ENCODE measurements around the gene SDC1. TPM values are rescaled to one million over a fixed set of nuclear protein-coding genes. Genes with fewer than 3 reads are reported as not detected.

SDC1 gene
- polyA plus RNA-seq, 1 of the 3 experiments (the other 2 are of a cell fraction) = 122 TPM

- TF ChIP-seq USF1 (IDR thresholded peaks at IDR 0.05; ENCODE audit: borderline replicate concordance, low read depth) (no peak), ZBTB33 (IDR thresholded peaks at IDR 0.05; ENCODE audit: borderline replicate concordance, low read depth) (no peak), RXRA (IDR thresholded peaks at IDR 0.05; ENCODE audit: borderline replicate concordance, low read depth) (no peak)
Measured at GRCh38 chr2:20179466-20179754, 45.5 kb downstream of the SDC1 start (continued).

- DNase-seq = peak; percentile 10
- ChIA-PET POLR2A (no interaction called here), CTCF (interaction anchor here (0.8 to 2.2 kb wide), 4 partner anchors 10 to 168 kb away, joined by 3 to 7 read pairs (median 4); no protein-coding TSS in a partner anchor)
- H3K9me2 ChIP-seq = no peaks in the 10 kb centered on the region
- H3K4me1 ChIP-seq (ENCODE audit: control insufficient read depth in 1 of 2, insufficient read depth in 2 of 2, low read depth in 1 of 2, low read length in 1 of 2) = peaks cover 7 to 10% of the 10 kb centered on the region in 2 experiments; a peak in 2 of 4 replicates
- TF ChIP-seq SMC3 (IDR thresholded peaks at IDR 0.05; ENCODE audit: low read depth, low read length) = no peak
- no peak for TF ChIP-seq TEAD4 (IDR thresholded peaks at IDR 0.05; ENCODE audit: borderline replicate concordance, insufficient read depth)
- TF ChIP-seq TAF1 (IDR thresholded peaks at IDR 0.05; ENCODE audit: borderline replicate concordance, low read depth, low read length) = no peak
- TF ChIP-seq ELF1 (IDR thresholded peaks at IDR 0.05) = no peak
- TF ChIP-seq GABPA (IDR thresholded peaks at IDR 0.05; ENCODE audit: low read depth) = no peak
- TF ChIP-seq CHD2 (IDR thresholded peaks at IDR 0.05; ENCODE audit: low read length, partially characterized antibody) = no peak
- TF ChIP-seq MXI1 (IDR thresholded peaks at IDR 0.05; ENCODE audit: low read depth, low read length) = no peak
- TF ChIP-seq MEF2A (IDR thresholded peaks at IDR 0.05; ENCODE audit: borderline replicate concordance, low read depth) = no peak
- TF ChIP-seq FOXM1 (IDR thresholded peaks at IDR 0.05; ENCODE audit: low read depth) = no peak
- TF ChIP-seq USF2 (IDR thresholded peaks at IDR 0.05; ENCODE audit: borderline replicate concordance, low read depth, low read length) = no peak
- no peak for TF ChIP-seq YY1 (IDR thresholded peaks at IDR 0.05; ENCODE audit: low read depth)
- no peak for TF ChIP-seq NRF1 (IDR thresholded peaks at IDR 0.05; ENCODE audit: low read depth, low read length)
- no peak for TF ChIP-seq FOSL2 (IDR thresholded peaks at IDR 0.05; ENCODE audit: borderline replicate concordance, low read depth)
- TF ChIP-seq RAD21 (IDR thresholded peaks at IDR 0.05; ENCODE audit: low read length) = no peak
- no peak for TF ChIP-seq SIN3A (IDR thresholded peaks at IDR 0.05; ENCODE audit: borderline replicate concordance, low read depth, low read length)
- no peak for TF ChIP-seq PBX3 (IDR thresholded peaks at IDR 0.05)
- no peak for TF ChIP-seq POLR2AphosphoS5 (IDR thresholded peaks at IDR 0.05; ENCODE audit: low read depth, low read length)
- no peaks in the 10 kb centered on the region for H3K27me3 ChIP-seq (ENCODE audit: insufficient read depth)
- H4K20me1 ChIP-seq (ENCODE audit: insufficient read depth) = no peaks in the 10 kb centered on the region
- no peak overlapping the region for H3K4me2 ChIP-seq
- no peaks in the 10 kb centered on the region for H3K79me2 ChIP-seq (ENCODE audit: insufficient read depth)
- no peaks in the 10 kb centered on the region for H3K9me3 ChIP-seq
- H3K36me3 ChIP-seq (replicated peaks in 1 of 2; ENCODE audit: control insufficient read depth in 1 of 2, insufficient read depth in 2 of 2, low read length in 1 of 2) = no peaks in the 10 kb centered on the region
- no peak overlapping the region for H3K27ac ChIP-seq (ENCODE audit: low read depth in 2 of 2, low read length in 1 of 2)
- H2AFZ ChIP-seq (ENCODE audit: low read depth) = no peak overlapping the region
- no peaks in the 10 kb centered on the region for H3F3A ChIP-seq (replicated peaks; ENCODE audit: insufficient read depth)
- H3K9ac ChIP-seq = no peak overlapping the region
- H3K4me3 ChIP-seq (ENCODE audit: low read depth in 2 of 2, low read length in 1 of 2) = no peak overlapping the region
- 86% methylated on average over 10 of the region's 10 CpGs for WGBS (ENCODE audit: low lambda C conversion rate)
Measured at GRCh38 chr2:20178666-20179465, 46.1 kb downstream of the SDC1 start.
